HL-60/S4 (cell line): ENCODE results near the gene DLX6.

ENCODE experiments used
- in situ Hi-C: fragments of 300-500 bp; cut with MboI; formaldehyde crosslinking; loops from 2 replicates; pipeline ENCODE4 v1.14.3; 2022; ENCODE audit warnings: low sequenced_read_pairs

DLX6 gene

GRCh38 chr7:97021747-97022490 is 16.6 kb downstream of the DLX6 start:
- in situ Hi-C loops: no loop called here

- in situ Hi-C loops: no loop called here
Observed at GRCh38 chr7:97022491-97023306, 17.3 kb downstream of the DLX6 start.

- in situ Hi-C loops: loop anchor here (25.0 kb wide), 1 partner anchor 1112 kb away; no protein-coding TSS in a partner anchor
Observed at GRCh38 chr7:97024209-97025129, 19.1 kb downstream of the DLX6 start, which contains the start of gene DLX5. TSS of gene DLX5 (minus strand) at chr7:97024831. CDS start at chr7:97024623, 208 bp downstream.

GRCh38 chr7:97025130-97025499 is 19.8 kb downstream of the DLX6 start:
- in situ Hi-C loops: loop anchor here (25.0 kb wide), 1 partner anchor 1113 kb away; no protein-coding TSS in a partner anchor

- in situ Hi-C loops: loop anchor here (25.0 kb wide), 1 partner anchor 1114 kb away; no protein-coding TSS in a partner anchor
Observed at GRCh38 chr7:97025983-97026714, 20.8 kb downstream of the DLX6 start.

GRCh38 chr7:97026715-97027426 is 21.5 kb downstream of the DLX6 start:
- in situ Hi-C loops: loop anchor here (25.0 kb wide), 1 partner anchor 1115 kb away; no protein-coding TSS in a partner anchor

- in situ Hi-C loops: loop anchor here (25.0 kb wide), 1 partner anchor 1115 kb away; no protein-coding TSS in a partner anchor
Observed at GRCh38 chr7:97027427-97028234, 22.3 kb downstream of the DLX6 start.

GRCh38 chr7:97034213-97034852 is 29.0 kb downstream of the DLX6 start:
- in situ Hi-C loops: loop anchor here (25.0 kb wide), 1 partner anchor 1122 kb away; no protein-coding TSS in a partner anchor

GRCh38 chr7:97039374-97040065 is 34.2 kb downstream of the DLX6 start:
- in situ Hi-C loops: loop anchor here (25.0 kb wide), 1 partner anchor 1127 kb away; no protein-coding TSS in a partner anchor

GRCh38 chr7:97043281-97043680 is 37.9 kb downstream of the DLX6 start:
- in situ Hi-C loops: loop anchor here (25.0 kb wide), 1 partner anchor 1131 kb away; no protein-coding TSS in a partner anchor
